OCI-LY1 (cell line): ENCODE data around the gene MR1.

Experiments
- CTCF ChIP-seq: fragments of 200-600 bp; sonication (generic), shearing (Covaris generic); IDR thresholded peaks from 2 replicates; pipeline ENCODE4 v1.5.1; 2017; ENCODE audit warnings: mild to moderate bottlenecking, antibody characterized with exemption, low read length, moderate library complexity, mixed read lengths
- EZH2 ChIP-seq: fragments of 200-600 bp; sonication (generic), shearing (Covaris generic); IDR thresholded peaks from 2 replicates; pipeline ENCODE4 v1.8.0; 2017; ENCODE audit warnings: borderline replicate concordance, mixed run types, mild to moderate bottlenecking, antibody characterized with exemption, low read length, moderate library complexity, mixed read lengths

- no peak for TF ChIP-seq CTCF
- TF ChIP-seq EZH2: no peak
These were observed 19.1 kb upstream of the MR1 start for GRCh38 chr1:181014477-181015250.
